Cardiac muscle cell (in vitro differentiated cells and primary cell): ENCODE results near the gene APC2. TPM values are rescaled to one million over a fixed set of nuclear protein-coding genes. Genes with fewer than 3 reads are reported as not detected.

Experiments
- DNase-seq, 2 donors: peaks; one replicate each; pipeline versions ENCODE4 v3.0.0 to v3.0.0-alpha.2; 2010 to 2017; ENCODE audit warnings: low read depth in 1 of 2, low spot score in 1 of 2
- H3K27ac ChIP-seq: fragments of 200-600 bp; sonication (generic); 2 replicates; pipeline ENCODE4 v1.5.1; 2016
- H3K27me3 ChIP-seq: fragments of 200-600 bp; sonication (generic); 2 replicates; pipeline ENCODE4 v1.6.0; 2016; ENCODE audit warnings: control low read depth
- H3K36me3 ChIP-seq: fragments of 200-600 bp; sonication (generic); 2 replicates; pipeline ENCODE4 v1.5.1; 2016; ENCODE audit warnings: control low read depth
- H3K4me1 ChIP-seq: fragments of 200-600 bp; sonication (generic); 2 replicates; pipeline ENCODE4 v1.8.1; 2017; ENCODE audit warnings: low read depth, mild to moderate bottlenecking, mixed run types
- H3K4me3 ChIP-seq: fragments of 200-600 bp; sonication (generic); 2 replicates; pipeline ENCODE4 v1.5.1; 2016; ENCODE audit warnings: mild to moderate bottlenecking
- H3K9me3 ChIP-seq: fragments of 200-600 bp; sonication (generic); 2 replicates; pipeline ENCODE4 v1.5.1; 2017; ENCODE audit warnings: low read depth, mild to moderate bottlenecking, control low read depth
- CTCF ChIP-seq: IDR thresholded peaks from 2 replicates; pipeline ENCODE4 v1.5.1; 2012; ENCODE audit warnings: low read depth, mild to moderate bottlenecking, low read length
- polyA plus RNA-seq: library from polyadenylated mRNA; unstranded; fragments of >200 nt; fragmentation: Nextera tagmentation; extraction: Ambion mirVana; gene quantifications from 2 replicates; pipeline ENCODE4 v1.2.1, GENCODE V29; 2016
- total RNA-seq: library from RNA; depleted of rRNA; stranded (reverse); fragments of >200 nt; gene quantifications from 2 replicates; pipeline ENCODE4 v1.2.3, GENCODE V29; 2016

The APC2 gene
- total and polyA plus RNA-seq, 2 experiments from 2014 or later: 0.42 to 0.94 TPM

GRCh38 chr19:1431759-1432506 lies 18.0 kb upstream of the APC2 start:
- no peak for TF ChIP-seq CTCF
- peaks cover 24% of the 10 kb centered on the region for H3K36me3 ChIP-seq
- no peaks in the 10 kb centered on the region for H3K9me3 ChIP-seq
- no peaks in the 10 kb centered on the region for H3K27me3 ChIP-seq
- no peaks in the 10 kb centered on the region for H3K4me1 ChIP-seq
- H3K4me3 ChIP-seq: no peak overlapping the region
- DNase-seq: no peak
- no peak overlapping the region for H3K27ac ChIP-seq

- no peak for TF ChIP-seq CTCF
- H3K27ac ChIP-seq: no peak overlapping the region
- H3K4me1 ChIP-seq: no peaks in the 10 kb centered on the region
- H3K36me3 ChIP-seq: peaks cover 24% of the 10 kb centered on the region
- H3K4me3 ChIP-seq: no peak overlapping the region
- no peak for DNase-seq
- H3K9me3 ChIP-seq: no peaks in the 10 kb centered on the region
- no peaks in the 10 kb centered on the region for H3K27me3 ChIP-seq
Measured at GRCh38 chr19:1432507-1432887, 17.4 kb upstream of the APC2 start.

GRCh38 chr19:1433119-1434039 lies 16.5 kb upstream of the APC2 start:
- H3K27me3 ChIP-seq: no peaks in the 10 kb centered on the region
- no peak overlapping the region for H3K27ac ChIP-seq
- H3K36me3 ChIP-seq: peaks cover 21% of the 10 kb centered on the region
- H3K4me1 ChIP-seq: no peaks in the 10 kb centered on the region
- TF ChIP-seq CTCF: no peak
- H3K9me3 ChIP-seq: no peaks in the 10 kb centered on the region
- no peak overlapping the region for H3K4me3 ChIP-seq
- no peak for DNase-seq

- Histone ChIP-seq H3K27ac (no peak overlapping the region), H3K4me3 (no peak overlapping the region), H3K9me3 (no peaks in the 10 kb centered on the region), H3K36me3 (peaks cover 16% of the 10 kb centered on the region), H3K27me3 (no peaks in the 10 kb centered on the region), H3K4me1 (no peaks in the 10 kb centered on the region)
- no peak for TF ChIP-seq CTCF
- no peak for DNase-seq
Measured at GRCh38 chr19:1434040-1434366, 15.9 kb upstream of the APC2 start.

GRCh38 chr19:1434577-1435060 lies 15.3 kb upstream of the APC2 start:
- H3K27me3 ChIP-seq: no peaks in the 10 kb centered on the region
- H3K27ac ChIP-seq: no peak overlapping the region
- H3K36me3 ChIP-seq: peaks cover 11% of the 10 kb centered on the region
- DNase-seq: no peak
- H3K4me3 ChIP-seq: no peak overlapping the region
- H3K9me3 ChIP-seq: no peaks in the 10 kb centered on the region
- no peak for TF ChIP-seq CTCF
- peaks cover 4% of the 10 kb centered on the region for H3K4me1 ChIP-seq
